Measurements from ENCODE around the gene GJD2. TPM values are rescaled to one million over a fixed set of nuclear protein-coding genes. Genes with fewer than 3 reads are reported as not detected.

The GJD2 gene
- total and polyA plus RNA-seq, 11 donors, result 0.04 to 0.31 (median 0.25) TPM; not detected in 6

GRCh38 chr15:34701536-34701935 lies 53.3 kb downstream of the GJD2 start:
- intact Hi-C loops (cut with DNase I), result loop anchor here in 1 of 10 donors (5.0 kb wide), 1 partner anchor 221 kb away; no protein-coding TSS in a partner anchor
- H3K27ac ChIP-seq, result no peak overlapping the region
- ATAC-seq (no peak), DNase-seq (no peak)
- no peaks in the 10 kb centered on the region for H3K36me3 ChIP-seq
- no peak overlapping the region for H3K4me3 ChIP-seq
- no peaks in the 10 kb centered on the region for H3K27me3 ChIP-seq
- no peak for TF ChIP-seq CTCF (IDR thresholded peaks at IDR 0.05)
- no peak for TF ChIP-seq POLR2A (IDR thresholded peaks at IDR 0.05)
- H3K9me3 ChIP-seq, result no peaks in the 10 kb centered on the region
- 38 to 51% (median 42%) methylated on average over 2 of the region's 2 CpGs for WGBS, 4 donors
- no peaks in the 10 kb centered on the region for H3K4me1 ChIP-seq

Other genes with a start within 250 kb of the GJD2 start
- 10 to 100 TPM; 10.5 to 39.0 (median 18.4) TPM for gene GOLGA8B, start 171.3 kb downstream of the GJD2 start, total RNA-seq
- 10 to 100 TPM in 1 of 2 donors, 1 to 10 TPM in 1; 3.6 to 23.4 TPM for gene GOLGA8B, start 171.3 kb downstream of the GJD2 start, polyA plus RNA-seq
- gene ACTC1, start 40.6 kb upstream of the GJD2 start, total RNA-seq, result over 10,000 TPM in 7 of 9 donors, 1,000 to 10,000 TPM in 2; 3,808 to 17,901 (median 12,860) TPM
- over 10,000 TPM in 1 of 2 donors, 1,000 to 10,000 TPM in 1; 1,898 to 12,542 TPM for gene ACTC1, start 40.6 kb upstream of the GJD2 start, polyA plus RNA-seq
- gene AQR, start 214.7 kb upstream of the GJD2 start, total RNA-seq, result 10 to 100 TPM in 7 of 9 donors, 1 to 10 TPM in 2; 9.0 to 16.0 (median 12.1) TPM
- 10 to 100 TPM in 1 of 2 donors, 1 to 10 TPM in 1; 5.3 to 10.0 TPM for gene AQR, start 214.7 kb upstream of the GJD2 start, polyA plus RNA-seq
- 10 to 100 TPM; 20.6 to 44.7 (median 39.1) TPM for gene ZNF770, start 233.3 kb upstream of the GJD2 start, total RNA-seq
- gene ZNF770, start 233.3 kb upstream of the GJD2 start, polyA plus RNA-seq, result 10 to 100 TPM; 14.5 to 19.4 TPM